ENCODE data around the gene IGLL1. TPM values are rescaled to one million over a fixed set of nuclear protein-coding genes. Genes with fewer than 3 reads are reported as not detected.
"Not testable (repeated sequence)": the region's sequence is repeated elsewhere in the genome, so short reads cannot be mapped to it uniquely, and the experiment has no call there.

IGLL1 gene
- total RNA-seq, 2 experiments from 2014 or later: not detected

- Histone ChIP-seq H3K79me2 (ENCODE audit: insufficient read depth, low read depth, low read length) (no peaks in the 10 kb centered on the region), H3K9me2 (ENCODE audit: insufficient read depth, low read length) (no peaks in the 10 kb centered on the region), H3K4me3 (ENCODE audit: low read depth, low read length, poor library complexity, severe bottlenecking) (no peak overlapping the region), H3K4me2 (ENCODE audit: low read length) (no peak overlapping the region), H3K9me3 (ENCODE audit: low read length) (no peaks in the 10 kb centered on the region), H2AFZ (ENCODE audit: low read length) (no peak overlapping the region), H3K36me3 (ENCODE audit: insufficient read depth, low read length) (no peaks in the 10 kb centered on the region), H3K27ac (ENCODE audit: low read depth, low read length, poor library complexity, severe bottlenecking) (no peak overlapping the region), H3K4me1 (ENCODE audit: insufficient read depth, low read length, poor library complexity, severe bottlenecking) (no peaks in the 10 kb centered on the region), H4K20me1 (ENCODE audit: insufficient read depth, low read length) (no peaks in the 10 kb centered on the region)
- DNase-seq (ENCODE audit: low spot score): no peak
- TF ChIP-seq, protein P1, sequence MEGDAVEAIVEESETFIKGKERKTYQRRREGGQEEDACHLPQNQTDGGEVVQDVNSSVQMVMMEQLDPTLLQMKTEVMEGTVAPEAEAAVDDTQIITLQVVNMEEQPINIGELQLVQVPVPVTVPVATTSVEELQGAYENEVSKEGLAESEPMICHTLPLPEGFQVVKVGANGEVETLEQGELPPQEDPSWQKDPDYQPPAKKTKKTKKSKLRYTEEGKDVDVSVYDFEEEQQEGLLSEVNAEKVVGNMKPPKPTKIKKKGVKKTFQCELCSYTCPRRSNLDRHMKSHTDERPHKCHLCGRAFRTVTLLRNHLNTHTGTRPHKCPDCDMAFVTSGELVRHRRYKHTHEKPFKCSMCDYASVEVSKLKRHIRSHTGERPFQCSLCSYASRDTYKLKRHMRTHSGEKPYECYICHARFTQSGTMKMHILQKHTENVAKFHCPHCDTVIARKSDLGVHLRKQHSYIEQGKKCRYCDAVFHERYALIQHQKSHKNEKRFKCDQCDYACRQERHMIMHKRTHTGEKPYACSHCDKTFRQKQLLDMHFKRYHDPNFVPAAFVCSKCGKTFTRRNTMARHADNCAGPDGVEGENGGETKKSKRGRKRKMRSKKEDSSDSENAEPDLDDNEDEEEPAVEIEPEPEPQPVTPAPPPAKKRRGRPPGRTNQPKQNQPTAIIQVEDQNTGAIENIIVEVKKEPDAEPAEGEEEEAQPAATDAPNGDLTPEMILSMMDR (conservative IDR thresholded peaks at IDR 0.05; ENCODE audit: low read length): no peak
- TF ChIP-seq EZH2phosphoT487 (IDR thresholded peaks at IDR 0.05; ENCODE audit: borderline replicate concordance, low read depth, low read length): no peak
- no TSS peak for BruUV-seq (replicated peaks)
- ChIA-PET POLR2A (no interaction called here), CTCF (ENCODE audit: unreplicated experiment) (no interaction called here)
- intact Hi-C loops (cut with micrococcal nuclease; ENCODE audit: unreplicated experiment): loop anchor here (5.0 kb wide), 1 partner anchor 221 kb away; no protein-coding TSS in a partner anchor
Measured at GRCh38 chr22:23626286-23626975, 46.3 kb upstream of the IGLL1 start.

DNA sequence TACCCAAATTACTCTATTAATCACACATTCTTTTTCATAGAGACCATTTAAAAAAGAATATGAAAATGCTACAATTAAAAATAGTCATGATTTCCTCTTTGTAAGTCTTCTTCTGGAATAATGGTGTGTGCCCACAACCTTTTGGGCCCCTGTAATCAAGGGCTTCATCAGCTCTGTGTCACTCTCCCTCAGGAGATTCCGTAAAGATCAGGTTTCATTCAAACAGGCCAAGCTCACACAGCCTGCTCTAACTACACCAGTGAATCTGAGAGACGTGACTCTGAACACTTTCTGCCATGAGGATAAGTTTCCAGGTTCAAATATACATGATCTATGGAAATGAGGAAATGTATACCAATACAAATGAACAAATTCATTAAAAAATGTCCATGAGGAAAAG is 42.5 kb upstream of the IGLL1 start:
- CTCF ChIA-PET (ENCODE audit: unreplicated experiment): no interaction called here
- no peak overlapping the region for H2AFZ ChIP-seq (ENCODE audit: low read length)
- no peak for TF ChIP-seq EZH2phosphoT487 (IDR thresholded peaks at IDR 0.05; ENCODE audit: borderline replicate concordance, low read depth, low read length)
- TF ChIP-seq, protein P1 (conservative IDR thresholded peaks at IDR 0.05; ENCODE audit: low read length): no peak
- no peak overlapping the region for H3K4me3 ChIP-seq (ENCODE audit: low read depth, low read length, poor library complexity, severe bottlenecking)
- no peaks in the 10 kb centered on the region for H3K36me3 ChIP-seq (ENCODE audit: insufficient read depth, low read length)
- no peaks in the 10 kb centered on the region for H3K4me1 ChIP-seq (ENCODE audit: insufficient read depth, low read length, poor library complexity, severe bottlenecking)
- H3K9me3 ChIP-seq (ENCODE audit: low read length): no peaks in the 10 kb centered on the region
- no peak overlapping the region for H3K4me2 ChIP-seq (ENCODE audit: low read length)
- no peak for DNase-seq (ENCODE audit: low spot score)
- H3K9me2 ChIP-seq (ENCODE audit: insufficient read depth, low read length): no peaks in the 10 kb centered on the region
- no peaks in the 10 kb centered on the region for H3K79me2 ChIP-seq (ENCODE audit: insufficient read depth, low read depth, low read length)
- no TSS peak for BruUV-seq (replicated peaks)
- POLR2A ChIA-PET: no interaction called here
- H4K20me1 ChIP-seq (ENCODE audit: insufficient read depth, low read length): no peaks in the 10 kb centered on the region
- no peak overlapping the region for H3K27ac ChIP-seq (ENCODE audit: low read depth, low read length, poor library complexity, severe bottlenecking)
- intact Hi-C loops (cut with micrococcal nuclease; ENCODE audit: unreplicated experiment): no loop called here

- H2AFZ ChIP-seq (ENCODE audit: low read length); H3K4me1 ChIP-seq (ENCODE audit: insufficient read depth, low read length, poor library complexity, severe bottlenecking); intact Hi-C loops (cut with micrococcal nuclease; ENCODE audit: unreplicated experiment); POLR2A ChIA-PET; H3K4me3 ChIP-seq (ENCODE audit: low read depth, low read length, poor library complexity, severe bottlenecking); H4K20me1 ChIP-seq (ENCODE audit: insufficient read depth, low read length); BruUV-seq (replicated peaks); CTCF ChIA-PET (ENCODE audit: unreplicated experiment); H3K9me3 ChIP-seq (ENCODE audit: low read length); H3K27ac ChIP-seq (ENCODE audit: low read depth, low read length, poor library complexity, severe bottlenecking); H3K9me2 ChIP-seq (ENCODE audit: insufficient read depth, low read length); H3K36me3 ChIP-seq (ENCODE audit: insufficient read depth, low read length); H3K79me2 ChIP-seq (ENCODE audit: insufficient read depth, low read depth, low read length); DNase-seq (ENCODE audit: low spot score); H3K4me2 ChIP-seq (ENCODE audit: low read length): not testable (repeated sequence)
Measured at GRCh38 chr22:23621916-23622315, 41.8 kb upstream of the IGLL1 start.
